GM12878 (cell line): ENCODE results near the gene RASA1. TPM values are rescaled to one million over a fixed set of nuclear protein-coding genes. Genes with fewer than 3 reads are reported as not detected.
A peak's percentile ranks its signal among the peaks of the same experiment; 100 is the strongest.

Experiments used
- ATAC-seq: fragments of 200-7000 bp; cut with Tn5 transposase; 3 replicates; pipeline ENCODE4 v1.9.1; 2020; ENCODE audit warnings: mild to moderate bottlenecking, moderate library complexity
- BruUV-seq: library from RNA; stranded (reverse); fragments of 400-500 nt; replicated peaks from 2 replicates; lab custom pipeline; 2021; lab: Mats Ljungman, UMichigan
- CTCF ChIA-PET: fragments of 300-600 bp; sonication (Branson Sonifier 250); formaldehyde crosslinking; extraction: SDS; loops from one replicate; lab custom pipeline; 2021; ENCODE audit warnings: inconsistent platforms; lab: Yijun Ruan, JAX
- POLR2A ChIA-PET: fragments of 350-600 bp; formaldehyde crosslinking; extraction: SDS; loops from one replicate; lab custom pipeline; 2021; ENCODE audit warnings: inconsistent platforms; lab: Charles Lee
- RAD21 ChIA-PET: fragments of 300-600 bp; sonication (Branson Sonifier 250); formaldehyde crosslinking; loops from one replicate; lab custom pipeline; 2023; ENCODE audit warnings: antibody characterized with exemption; ENCODE audit not compliant: unreplicated experiment; lab: Charles Lee
- SMC1A ChIA-PET: fragments of 300-600 bp; sonication (Branson Sonifier 250); formaldehyde crosslinking; loops from one replicate; lab custom pipeline; 2023; ENCODE audit not compliant: unreplicated experiment, uncharacterized antibody; lab: Charles Lee
- DNase-seq: peaks from one replicate; pipeline ENCODE4 v3.0.0-alpha.2; 2011; ENCODE audit warnings: low read depth, low spot score
- FAIRE-seq: peaks from 3 replicates; lab custom pipeline; 2011; peaks lifted over from hg19 to GRCh38; lab: Jason Lieb, UNC
- H2AFZ ChIP-seq: 2 replicates; pipeline ENCODE4 v1.6.0; 2011; ENCODE audit warnings: low read depth, low read length, control low read depth; ENCODE audit not compliant: control insufficient read depth
- H3K27ac ChIP-seq: 2 replicates; pipeline ENCODE4 v1.5.1; 2011; ENCODE audit warnings: control low read depth; ENCODE audit not compliant: control insufficient read depth, insufficient read depth
- H3K27me3 ChIP-seq, 2 experiments: replicated peaks in 1 of 2; 2 replicates each; pipeline versions ENCODE4 v1.6.0 to v1.6.1; 2011; ENCODE audit warnings: low read length in 1 of 2; ENCODE audit not compliant: control insufficient read depth in 2 of 2, insufficient read depth in 2 of 2
- H3K36me3 ChIP-seq, 2 experiments: 2 replicates each; pipeline ENCODE4 v1.5.1; 2011; ENCODE audit warnings: low read length in 1 of 2; ENCODE audit not compliant: control insufficient read depth in 2 of 2, insufficient read depth in 2 of 2
- H3K4me1 ChIP-seq: 2 replicates; pipeline ENCODE4 v1.6.1; 2011; ENCODE audit warnings: mild to moderate bottlenecking, low read length, moderate library complexity, mixed read lengths; ENCODE audit not compliant: control insufficient read depth, insufficient read depth
- H3K4me2 ChIP-seq: 2 replicates; pipeline ENCODE4 v1.6.0; 2011; ENCODE audit warnings: control low read depth; ENCODE audit not compliant: control insufficient read depth, insufficient read depth
- H3K4me3 ChIP-seq: fragments of 200-600 bp; sonication (generic); 2 replicates; pipeline ENCODE4 v1.5.1; 2016
- H3K79me2 ChIP-seq: 2 replicates; pipeline ENCODE4 v1.6.0; 2011; ENCODE audit warnings: low read length; ENCODE audit not compliant: control insufficient read depth, insufficient read depth
- H3K9ac ChIP-seq: 2 replicates; pipeline ENCODE4 v1.8.0; 2011; ENCODE audit warnings: low read length, control low read depth, mixed read lengths; ENCODE audit not compliant: control insufficient read depth, insufficient read depth
- H3K9me3 ChIP-seq: replicated peaks from 3 replicates; pipeline ENCODE4 v1.5.1; 2011; ENCODE audit warnings: mild to moderate bottlenecking, low read length; ENCODE audit not compliant: control insufficient read depth, insufficient read depth
- H4K20me1 ChIP-seq: 2 replicates; pipeline ENCODE4 v1.6.0; 2011; ENCODE audit not compliant: control insufficient read depth, insufficient read depth
- ATF7 ChIP-seq: fragments of 450-650 bp; IDR thresholded peaks from 2 replicates; pipeline ENCODE4 v1.6.1; 2016; ENCODE audit warnings: low read depth, mild to moderate bottlenecking
- CBX3 ChIP-seq: fragments of 200-600 bp; sonication (generic); IDR thresholded peaks from 2 replicates; pipeline ENCODE4 v1.6.1; 2016; ENCODE audit warnings: low read depth, borderline replicate concordance
- CBX5 ChIP-seq: sonication (generic); IDR thresholded peaks from 2 replicates; pipeline ENCODE4 v1.6.1; 2016; ENCODE audit warnings: low read depth, moderate library complexity, mild to moderate bottlenecking, inconsistent platforms
- CEBPB ChIP-seq, 2 experiments: fragments of 150-350 bp in 1 of 2; IDR thresholded peaks; 2 replicates each; pipeline ENCODE4 v1.6.1; 2012 to 2014; ENCODE audit warnings: low read depth in 2 of 2, low read length in 2 of 2, borderline replicate concordance in 1 of 2, inconsistent platforms in 1 of 2
- CREB1 ChIP-seq: IDR thresholded peaks from 2 replicates; pipeline ENCODE4 v1.6.1; 2012; ENCODE audit warnings: low read depth, mild to moderate bottlenecking, inconsistent platforms
- ESRRA ChIP-seq: IDR thresholded peaks from 2 replicates; pipeline ENCODE4 v1.6.1; 2012; ENCODE audit warnings: mild to moderate bottlenecking, low read length, improper control_type of control experiment
- EZH2 ChIP-seq: IDR thresholded peaks from 2 replicates; pipeline ENCODE4 v1.6.1; 2012; ENCODE audit warnings: low read depth, mild to moderate bottlenecking, control low read depth, inconsistent platforms, low read length, borderline replicate concordance; ENCODE audit not compliant: control insufficient read depth
- HSF1 ChIP-seq: fragments of 150-350 bp; IDR thresholded peaks from 2 replicates; pipeline ENCODE4 v1.6.1; 2014; ENCODE audit warnings: mild to moderate bottlenecking, low read depth, low read length
- RB1 ChIP-seq: fragments of 450-650 bp; formaldehyde crosslinking; IDR thresholded peaks from 2 replicates; pipeline ENCODE4 v1.6.1; 2017; ENCODE audit warnings: mild to moderate bottlenecking, borderline replicate concordance
- RFX5 ChIP-seq: IDR thresholded peaks from 2 replicates; pipeline ENCODE4 v1.6.1; 2011; ENCODE audit warnings: low read depth, low read length, improper control_type of control experiment
- SKIL ChIP-seq: fragments of 450-650 bp; IDR thresholded peaks from 2 replicates; pipeline ENCODE4 v1.6.1; 2017; ENCODE audit warnings: mild to moderate bottlenecking, low read depth, inconsistent platforms; ENCODE audit not compliant: poor library complexity, severe bottlenecking
- SMARCA5 ChIP-seq: fragments of 450-650 bp; IDR thresholded peaks from 2 replicates; pipeline ENCODE4 v1.6.1; 2017; ENCODE audit warnings: mild to moderate bottlenecking
- WRNIP1 ChIP-seq: IDR thresholded peaks from 2 replicates; pipeline ENCODE4 v1.6.1; 2011; ENCODE audit warnings: low read depth, low read length, improper control_type of control experiment, borderline replicate concordance
- ZNF592 ChIP-seq: fragments of 450-650 bp; IDR thresholded peaks from 2 replicates; pipeline ENCODE4 v1.6.1; 2017; ENCODE audit warnings: mild to moderate bottlenecking, moderate library complexity
- WGBS: methylation state at CpG from one replicate; pipeline ENCODE4 v1.1.6; 2016; ENCODE audit warnings: low lambda C conversion rate; ENCODE audit not compliant: insufficient replicate concordance, insufficient coverage; ENCODE audit errors: missing lambda C conversion rate; 5-methylcytosine and 5-hydroxymethylcytosine counted together
- in situ Hi-C: fragments of 300-500 bp; cut with MboI; formaldehyde crosslinking; loops from 9 replicates; pipeline ENCODE4 v1.14.3; 2018; ENCODE audit warnings: mixed read lengths
- intact Hi-C: fragments of 100-400 bp; cut with micrococcal nuclease; formaldehyde crosslinking; loops from one replicate; pipeline ENCODE4 v1.14.2; 2022; ENCODE audit not compliant: unreplicated experiment
- polyA plus RNA-seq, 11 experiments: library from polyadenylated mRNA; depleted of rRNA in 4 of 11; unstranded in 6 of 11; stranded (reverse) in 5 of 11; fragments of >200 nt; fragmentation: Nextera tagmentation in 4 of 11; fragmentation: Illumina TruSeq in 1 of 11; extraction: Ambion mirVana in 4 of 11; extraction: Trizol in 1 of 11; gene quantifications; 1 replicate in 1 of 11; 2 replicates in 10 of 11; pipeline versions ENCODE4 v1.2.1 to v1.2.3, GENCODE V29; 2011 to 2016; ENCODE audit warnings: inconsistent platforms in 2 of 11, missing spikeins in 2 of 11, low read depth in 1 of 11
- total RNA-seq, 4 experiments: library from RNA; depleted of rRNA in 3 of 4; stranded (reverse); fragments of >200 nt in 3 of 4; fragmentation: Illumina TruSeq in 1 of 4; extraction: Trizol in 1 of 4; gene quantifications; 2 replicates each; pipeline versions ENCODE4 v1.2.1 to v1.2.3, GENCODE V29; 2013 to 2021

Gene RASA1
- total and polyA plus RNA-seq, 10 of the 15 experiments (the other 5 are each of a cell fraction or from before 2014, with no cell fraction given): 7.8 to 72.3 (median 21.8) TPM

GRCh38 chr5:87354496-87354895 lies 86.8 kb downstream of the RASA1 start:
- DNase-seq (peak; percentile 27), ATAC-seq (peak; percentile 84), FAIRE-seq (no peak)
- WGBS: 47% methylated on average over 1 of the region's 1 CpG
- intact Hi-C loops (no loop called here), in situ Hi-C loops (no loop called here)
- no peak overlapping the region for H3K4me3 ChIP-seq
- no peak overlapping the region for H3K4me2 ChIP-seq
- H3K4me1 ChIP-seq: peaks cover 3% of the 10 kb centered on the region; the same call in 1 of the 2 replicates
- H3K9me3 ChIP-seq: no peaks in the 10 kb centered on the region
- H3K9ac ChIP-seq: no peak overlapping the region
- BruUV-seq: no TSS peak
- ChIA-PET SMC1A (interaction anchor here (0.7 to 2.6 kb wide), 13 partner anchors 9 to 284 kb away, joined by 3 to 19 read pairs (median 5); no protein-coding TSS in a partner anchor), RAD21 (interaction anchor here (1.0 to 1.7 kb wide), 4 partner anchors 46 to 280 kb away, joined by 3 to 4 read pairs (median 4); no protein-coding TSS in a partner anchor), CTCF (interaction anchor here (1.0 to 1.5 kb wide), 4 partner anchors 11 to 285 kb away, joined by 3 to 7 read pairs (median 4); no protein-coding TSS in a partner anchor), POLR2A (interaction anchor here (0.6 to 1.0 kb wide), 2 partner anchors 284 to 285 kb away, joined by 3 to 4 read pairs; no protein-coding TSS in a partner anchor)
- no peak overlapping the region for H3K27ac ChIP-seq
- H4K20me1 ChIP-seq: no peaks in the 10 kb centered on the region
- peaks cover 0 to 34% of the 10 kb centered on the region in 2 experiments for H3K36me3 ChIP-seq
- no peaks in the 10 kb centered on the region for H3K27me3 ChIP-seq
- no peaks in the 10 kb centered on the region for H3K79me2 ChIP-seq
- H2AFZ ChIP-seq: no peak overlapping the region
- TF ChIP-seq CREB1 (no peak), ATF7 (no peak), SMARCA5 (no peak), CEBPB (IDR thresholded peaks at IDR 0.05; ENCODE audit: borderline replicate concordance in 1 of 2, low read depth in 2 of 2, low read length in 2 of 2) (no peak), HSF1 (no peak), RB1 (no peak), ESRRA (no peak), RFX5 (no peak), CBX5 (no peak), WRNIP1 (no peak), ZNF592 (no peak), EZH2 (no peak), CBX3 (no peak), SKIL (peak; percentile 45)
